HG02973 (cell line): ENCODE results near the gene BLVRB.
"Not testable (repeated sequence)": the region's sequence is repeated elsewhere in the genome, so short reads cannot be mapped to it uniquely, and the experiment has no call there.

Experiments
- ATAC-seq: cut with Tn5 transposase; IDR thresholded peaks from one replicate; pipeline ENCODE4 v1.9.1; 2021; ENCODE audit warnings: moderate library complexity; ENCODE audit not compliant: unreplicated experiment

BLVRB gene

DNA sequence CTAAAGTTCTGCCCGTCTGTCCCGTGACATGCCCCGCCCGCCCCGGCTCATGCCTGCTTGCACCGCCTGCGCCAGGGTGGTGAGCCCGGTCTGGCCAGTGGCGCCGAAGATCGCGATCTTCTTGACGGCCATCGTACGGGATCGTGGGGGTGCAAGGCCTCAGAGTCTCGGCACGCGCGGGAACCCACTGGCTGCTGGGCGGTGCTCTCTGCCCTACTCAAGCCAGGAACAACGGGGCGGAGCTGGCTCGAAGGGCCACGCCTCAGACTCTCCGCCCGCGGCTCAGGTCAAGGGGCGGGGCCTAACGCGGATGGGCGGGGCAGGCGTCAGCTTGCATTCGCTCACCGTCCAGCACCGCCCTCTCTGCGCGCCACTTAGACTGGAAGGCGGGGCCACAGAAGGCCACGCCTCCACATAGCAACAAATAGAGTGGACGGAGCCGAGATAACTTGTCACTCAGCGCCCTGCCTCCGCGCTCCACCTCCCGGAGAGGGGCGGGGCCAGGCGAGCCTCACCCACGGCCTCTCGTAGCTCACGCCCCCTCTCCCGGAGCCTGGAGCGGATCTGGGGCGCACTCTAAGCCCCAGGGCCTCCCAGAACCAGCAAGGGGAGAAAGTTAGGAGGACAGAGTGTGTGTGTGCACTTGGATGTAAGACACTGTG is at the start of gene BLVRB:
TSS of gene BLVRB (minus strand) at position 189 of the 662 bp plus-strand sequence. CDS start at position 132, 57 bp downstream.
- peak; percentile 74 for ATAC-seq

- no peak for ATAC-seq
Observed at GRCh38 chr19:40513741-40514315, 48.3 kb upstream of the BLVRB start.

- no peak for ATAC-seq
Observed at GRCh38 chr19:40513345-40513678, 47.8 kb upstream of the BLVRB start.

DNA sequence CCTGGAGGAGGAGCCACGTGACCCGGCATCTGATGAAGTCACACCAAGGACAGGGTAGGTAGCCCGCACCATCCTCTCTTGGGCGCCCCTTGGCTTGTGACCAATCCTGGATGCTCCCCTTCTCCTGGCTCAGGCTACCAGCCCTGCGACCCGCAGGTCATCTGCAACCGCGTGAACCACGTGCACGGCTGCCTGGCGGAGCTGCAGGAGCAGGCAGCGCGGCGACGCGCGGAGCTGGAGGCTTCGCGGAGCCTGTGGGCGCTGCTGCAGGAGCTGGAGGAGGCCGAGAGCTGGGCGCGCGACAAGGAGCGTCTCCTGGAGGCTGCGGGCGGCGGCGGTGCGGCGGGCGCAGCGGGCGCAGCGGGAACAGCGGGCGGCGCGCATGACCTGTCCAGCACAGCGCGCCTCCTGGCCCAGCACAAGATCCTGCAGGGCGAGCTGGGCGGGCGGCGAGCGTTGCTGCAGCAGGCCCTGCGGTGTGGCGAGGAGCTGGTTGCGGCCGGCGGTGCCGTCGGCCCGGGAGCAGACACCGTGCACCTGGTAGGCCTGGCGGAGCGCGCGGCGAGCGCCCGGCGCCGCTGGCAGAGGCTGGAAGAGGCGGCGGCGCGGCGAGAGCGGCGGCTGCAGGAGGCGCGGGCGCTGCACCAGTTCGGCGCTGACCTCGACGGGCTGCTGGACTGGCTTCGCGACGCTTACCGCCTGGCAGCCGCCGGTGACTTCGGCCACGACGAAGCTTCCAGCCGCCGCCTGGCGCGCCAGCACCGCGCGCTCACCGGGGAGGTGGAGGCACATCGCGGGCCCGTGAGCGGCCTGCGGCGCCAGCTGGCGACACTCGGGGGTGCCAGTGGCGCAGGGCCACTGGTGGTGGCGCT is 47.2 kb upstream of the BLVRB start:
- no peak for ATAC-seq

DNA sequence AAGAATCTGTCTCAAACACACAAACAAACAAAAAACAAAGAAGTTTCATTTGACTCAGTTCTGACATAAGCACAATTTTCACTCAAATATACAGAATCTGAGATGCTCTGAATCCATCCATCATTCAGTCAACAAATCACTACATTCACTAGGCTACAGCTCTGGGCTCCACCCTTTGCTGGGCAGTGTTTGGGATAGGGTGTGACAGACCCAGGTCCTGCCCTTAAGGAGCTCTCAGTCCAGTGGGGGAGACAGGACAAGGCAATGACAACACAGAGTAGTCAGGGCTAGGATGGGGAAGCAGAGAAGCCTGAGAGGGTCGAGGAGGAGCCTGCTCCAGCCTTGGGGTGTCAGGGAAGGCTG is 46.5 kb upstream of the BLVRB start:
- no peak for ATAC-seq

DNA sequence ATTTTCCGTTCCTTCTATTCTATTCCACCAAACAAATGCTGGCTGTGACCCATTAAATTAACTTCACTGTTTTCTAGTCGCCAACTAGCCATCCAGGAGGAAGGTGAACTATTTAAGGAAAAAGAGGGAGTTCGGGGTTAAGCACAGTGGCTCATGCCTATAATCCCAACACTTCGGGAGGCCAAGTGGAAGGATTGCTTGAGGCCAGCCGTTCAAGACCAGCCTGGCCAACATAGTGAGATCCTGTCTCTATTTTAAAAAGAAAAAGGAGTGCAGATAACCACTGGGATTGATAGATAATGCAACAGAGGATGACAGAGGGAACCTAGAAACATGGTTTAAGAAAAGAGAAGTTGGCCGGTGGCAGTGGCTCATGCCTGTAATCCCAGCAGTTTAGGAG is 45.9 kb upstream of the BLVRB start:
- ATAC-seq = no peak

DNA sequence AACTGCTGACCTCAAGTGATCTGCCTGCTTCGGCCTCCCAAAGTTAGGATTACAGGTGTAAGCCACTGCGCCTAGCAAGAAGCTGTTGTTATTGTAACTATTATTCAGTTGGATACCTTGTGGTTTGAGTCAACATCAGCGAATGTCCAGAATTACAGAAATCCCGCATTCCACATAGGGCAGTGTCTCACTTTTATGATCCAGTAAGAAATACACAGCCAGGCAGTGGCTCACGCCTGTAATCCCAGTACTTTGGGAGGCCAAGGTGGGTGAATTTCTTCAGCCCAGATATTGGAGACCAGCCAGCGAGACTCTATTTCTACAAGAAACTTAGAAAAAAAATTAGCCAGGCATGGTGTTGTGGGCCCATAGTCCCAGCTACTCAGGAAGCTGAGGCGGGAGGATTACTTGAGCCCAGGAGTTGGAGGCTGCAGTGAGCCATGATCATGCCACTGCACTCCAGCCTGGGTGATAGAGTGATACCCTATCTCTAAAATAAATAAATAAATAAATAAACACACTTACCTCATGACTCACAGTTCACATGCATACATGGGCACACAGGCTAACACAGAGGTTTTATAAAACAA is 45.1 kb upstream of the BLVRB start:
- no peak for ATAC-seq

DNA sequence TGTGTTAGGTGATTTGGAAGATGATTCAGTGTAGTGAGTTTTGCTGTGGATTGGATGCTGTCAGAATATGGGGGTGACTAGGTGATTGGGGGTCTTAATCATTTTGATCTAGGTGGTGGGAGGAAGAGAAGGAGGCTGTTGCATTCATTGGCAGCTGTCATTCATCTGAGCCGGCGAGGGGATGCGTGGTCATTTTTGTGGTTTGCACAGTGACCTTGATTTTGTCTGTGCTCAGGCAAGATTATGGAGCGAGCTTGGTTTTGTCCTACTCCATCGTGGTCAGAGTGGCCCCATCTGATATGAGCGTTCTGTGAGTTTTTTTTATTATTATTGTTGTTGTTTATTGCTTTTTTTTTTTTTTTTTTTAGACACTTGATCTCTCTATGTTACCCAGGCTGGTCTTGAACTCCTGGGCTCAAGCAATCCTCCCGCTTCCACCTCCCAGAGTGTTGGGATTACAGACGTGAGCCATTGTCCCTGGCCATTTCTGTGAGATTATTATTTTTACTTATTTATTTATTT is 43.3 kb upstream of the BLVRB start:
- ATAC-seq = no peak

- ATAC-seq = no peak
Observed at GRCh38 chr19:40507892-40508291, 42.3 kb upstream of the BLVRB start.

DNA sequence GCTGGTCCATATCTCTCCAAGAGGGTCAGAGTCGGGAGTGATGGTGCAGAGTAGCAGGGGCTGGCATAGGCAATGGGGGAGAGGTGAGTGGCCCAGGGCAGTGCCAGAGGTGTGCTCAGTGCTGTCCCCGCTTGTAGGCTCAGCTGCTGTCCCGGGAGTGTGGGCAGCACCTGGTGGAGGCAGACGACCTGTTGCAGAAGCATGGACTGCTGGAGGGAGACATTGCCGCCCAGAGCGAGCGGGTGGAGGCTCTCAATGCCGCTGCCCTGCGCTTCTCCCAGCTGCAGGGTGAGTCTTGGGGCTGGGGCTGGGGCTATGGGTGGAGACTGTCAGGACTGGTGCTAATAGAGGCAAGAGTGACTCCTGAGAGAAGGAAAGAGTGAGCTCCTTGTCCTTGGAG is 40.6 kb upstream of the BLVRB start:
- no peak for ATAC-seq

DNA sequence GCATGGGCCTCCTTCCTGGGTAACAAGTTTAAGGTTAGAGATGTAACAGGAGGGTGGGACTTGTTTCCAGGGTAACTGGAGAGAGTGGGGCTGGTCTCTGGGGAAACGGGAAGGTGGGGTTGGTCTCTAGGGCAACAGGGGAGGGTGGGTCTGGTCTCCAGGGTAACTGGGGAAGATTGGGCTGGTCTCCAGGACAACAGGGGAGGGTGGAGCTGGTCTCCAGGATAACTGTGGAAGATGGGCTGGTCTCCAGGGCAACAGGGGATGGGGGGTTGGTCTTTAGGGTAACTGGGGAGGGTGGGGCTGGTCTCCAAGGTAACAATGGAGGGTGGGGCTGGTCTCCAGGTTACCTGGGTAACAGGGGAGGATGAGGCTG is 37.8 kb upstream of the BLVRB start:
- no peak for ATAC-seq

GRCh38 chr19:40502647-40503319 is 37.2 kb upstream of the BLVRB start:
- no peak for ATAC-seq

- ATAC-seq = no peak
Observed at GRCh38 chr19:40502081-40502480, 36.5 kb upstream of the BLVRB start.

- ATAC-seq = no peak
Observed at GRCh38 chr19:40501599-40501998, 36.1 kb upstream of the BLVRB start.

DNA sequence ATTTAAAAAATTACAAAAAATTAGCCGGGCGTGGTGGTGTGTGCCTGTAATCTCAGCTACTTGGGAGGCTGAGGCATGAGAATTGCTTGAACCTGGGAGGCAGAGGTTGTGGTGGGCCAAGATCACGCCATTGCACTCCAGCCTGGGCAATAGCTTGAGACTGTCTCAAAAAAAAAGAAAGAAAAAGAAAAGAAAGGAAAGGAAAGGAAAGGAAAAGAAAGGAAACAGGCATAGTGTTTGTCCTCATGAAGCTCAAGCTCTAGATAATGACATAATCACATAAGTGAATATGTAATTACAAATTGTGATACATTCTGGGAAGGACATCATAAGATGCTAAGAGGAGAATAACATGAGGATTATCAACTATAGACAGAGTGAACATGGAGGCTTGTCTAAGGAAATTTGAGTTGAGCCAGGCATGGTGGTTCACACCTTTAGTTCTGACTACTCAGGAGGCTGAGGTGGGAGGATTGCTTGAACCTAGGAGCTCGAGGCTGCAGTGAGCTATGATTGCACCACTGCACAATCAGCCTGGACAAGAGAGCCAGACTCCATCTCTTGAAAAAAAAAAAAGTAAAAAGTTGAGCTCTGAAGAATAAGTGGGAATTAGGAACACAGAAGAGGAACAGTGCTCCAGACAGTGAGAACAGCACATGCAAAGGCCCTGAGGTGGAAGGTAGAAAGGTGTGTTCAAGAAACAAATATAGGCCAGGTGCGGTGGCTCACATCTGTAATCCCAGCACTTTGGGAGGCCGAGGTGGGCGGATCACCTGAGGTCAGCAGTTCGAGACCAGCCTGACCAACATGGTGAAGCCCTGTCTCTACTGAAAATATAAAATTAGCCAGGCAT is 35.4 kb upstream of the BLVRB start:
- ATAC-seq = not testable (repeated sequence)

DNA sequence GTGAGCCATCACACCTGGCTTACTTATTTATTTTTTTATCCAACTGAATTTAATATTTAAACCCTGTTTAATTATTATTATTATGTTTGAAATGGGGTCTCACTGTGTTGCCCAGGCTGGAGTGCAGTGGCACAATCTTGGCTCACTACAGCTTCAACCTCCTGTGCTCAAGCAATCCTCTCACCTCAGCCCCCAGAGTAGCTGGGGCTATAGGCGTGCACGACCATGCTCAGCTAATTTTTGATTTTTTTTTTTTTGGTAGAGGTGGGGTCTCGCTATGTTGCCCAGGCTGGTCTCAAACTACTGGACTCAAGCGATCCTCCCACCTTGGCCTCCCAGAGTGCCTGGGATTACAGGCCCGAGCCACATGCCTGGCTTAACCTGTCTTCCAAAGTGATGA is 33.8 kb upstream of the BLVRB start:
- no peak for ATAC-seq

DNA sequence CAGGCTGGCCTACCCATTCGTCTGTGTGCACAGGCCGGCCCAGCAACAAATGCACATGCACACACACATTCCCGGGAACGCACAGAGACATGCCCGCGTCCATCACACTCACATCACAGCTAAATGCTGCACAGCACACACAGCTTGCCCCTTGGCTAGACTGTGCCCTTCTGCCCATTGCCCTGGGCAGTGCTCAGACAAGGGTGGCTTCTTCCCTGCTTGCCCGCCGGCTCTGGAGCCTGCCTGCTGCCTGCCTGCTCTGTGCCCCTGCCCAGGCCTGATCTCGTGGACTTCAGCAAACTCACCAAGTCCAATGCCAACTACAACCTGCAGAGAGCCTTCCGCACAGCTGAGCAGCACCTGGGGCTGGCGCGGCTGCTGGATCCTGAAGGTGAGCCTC is 31.7 kb upstream of the BLVRB start:
- ATAC-seq = no peak

DNA sequence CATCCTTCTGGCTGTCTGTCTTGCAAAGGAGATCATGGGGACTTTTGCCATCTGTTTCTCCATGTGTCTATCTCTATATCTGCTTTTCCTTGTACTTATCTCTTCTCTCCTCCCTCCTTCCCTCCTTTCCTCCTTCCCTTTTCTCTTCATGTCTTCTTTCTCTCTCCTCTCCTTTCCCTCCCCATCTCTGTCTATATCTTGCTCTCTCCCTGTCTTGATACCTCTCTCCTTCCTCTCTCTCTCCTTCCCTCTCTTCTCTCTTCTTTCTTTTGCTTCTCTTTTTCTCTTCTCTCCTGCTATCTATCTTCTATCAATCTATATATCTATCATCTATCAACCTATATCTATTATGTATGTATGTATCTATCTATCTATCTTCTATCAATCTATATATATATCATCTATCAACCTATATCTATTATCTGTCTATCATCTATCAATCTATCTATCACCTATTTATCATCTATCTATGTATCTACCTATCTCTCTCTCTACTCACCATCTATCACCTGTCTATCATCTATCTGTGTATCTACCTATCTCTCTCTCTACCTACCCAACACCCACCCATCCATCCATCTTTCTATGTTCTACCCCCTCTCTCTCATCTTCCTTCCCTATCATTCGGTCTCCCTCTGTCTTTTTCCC is 28.8 kb upstream of the BLVRB start:
- no peak for ATAC-seq

DNA sequence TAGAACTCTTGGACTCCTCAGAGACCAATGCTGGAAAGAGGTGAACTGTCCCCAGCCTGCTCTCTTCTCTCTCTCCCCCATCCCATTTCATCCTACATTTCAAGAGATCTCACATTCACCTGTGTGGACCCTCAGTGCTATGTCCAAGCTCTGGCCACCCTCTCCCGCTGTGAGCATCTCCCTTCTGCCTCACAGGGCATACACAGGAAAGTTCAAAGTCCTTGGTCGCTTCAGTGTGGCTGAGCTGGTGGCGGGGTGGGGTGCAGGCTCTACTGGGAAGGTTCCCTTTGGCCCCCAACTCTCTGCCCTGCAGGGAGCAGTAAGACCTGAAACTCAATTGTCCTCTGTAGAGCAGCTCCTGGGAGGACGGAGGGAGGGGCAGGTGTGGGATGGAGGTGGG is 28.2 kb upstream of the BLVRB start:
- no peak for ATAC-seq

DNA sequence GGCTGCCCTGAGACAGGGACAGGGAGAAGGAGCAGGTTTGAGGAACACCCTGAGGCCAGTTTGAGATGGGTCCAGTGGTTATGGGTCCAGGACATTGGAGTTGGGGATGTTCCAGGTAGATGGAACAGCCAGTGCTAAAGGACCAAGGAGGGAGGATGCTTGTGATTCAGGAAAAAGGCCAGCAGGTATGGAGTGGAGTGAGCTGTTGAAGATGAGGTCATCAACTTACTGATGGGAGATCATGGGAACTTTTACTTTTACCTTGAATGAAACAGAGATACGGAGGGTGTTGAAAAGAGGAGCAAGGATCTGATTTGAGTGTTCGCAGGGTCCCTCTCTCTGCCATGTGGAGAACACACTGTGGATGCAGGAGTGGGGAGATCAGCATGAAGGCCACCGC is 26.7 kb upstream of the BLVRB start:
- ATAC-seq = no peak
